GM23248 (cell line): ENCODE results near the gene ADAMTSL2.

Experiments used
- EZH2 ChIP-seq: fragments of 200-600 bp; sonication (generic); IDR thresholded peaks from 2 replicates; pipeline ENCODE4 v1.6.1; 2018; ENCODE audit warnings: antibody characterized with exemption, mild to moderate bottlenecking; ENCODE audit not compliant: insufficient read depth, poor library complexity, severe bottlenecking
- EZH2phosphoT487 ChIP-seq: fragments of 200-600 bp; sonication (generic); IDR thresholded peaks from 2 replicates; pipeline ENCODE4 v1.6.1; 2018; ENCODE audit warnings: antibody characterized with exemption, moderate library complexity, mild to moderate bottlenecking, low read depth; ENCODE audit not compliant: insufficient read depth

GRCh38 chr9:133511607-133512006 lies 22.9 kb upstream of the ADAMTSL2 start:
- TF ChIP-seq EZH2phosphoT487 (no peak), EZH2 (no peak)
